ENCODE measurements around the gene COPG2.

Gene COPG2

GRCh38 chr7:130473876-130474275 lies 194.7 kb downstream of the COPG2 start:
- DNase-seq (ENCODE audit: low read depth): no peak

- DNase-seq (ENCODE audit: low read depth): no peak
Measured at GRCh38 chr7:130473289-130473688, 195.3 kb downstream of the COPG2 start.

DNA sequence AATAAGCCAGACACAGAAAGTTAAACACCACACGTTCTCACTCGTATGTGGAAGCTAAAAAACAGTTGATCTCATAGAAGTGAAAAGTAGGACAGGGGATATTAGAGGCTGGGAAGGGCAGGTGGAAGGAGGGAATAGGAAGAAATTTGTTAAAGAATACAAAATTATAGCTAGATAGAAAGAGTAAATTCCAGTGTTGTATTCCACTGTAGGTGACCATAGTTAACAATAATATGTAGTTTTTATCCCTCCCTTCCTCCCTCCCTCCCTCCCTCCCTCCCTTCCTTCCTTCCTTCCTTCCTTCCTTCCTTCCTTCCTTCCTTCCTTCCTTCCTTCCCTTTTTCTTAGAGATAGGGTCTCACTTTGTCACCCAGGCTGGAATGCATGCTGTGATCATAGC lies 196.6 kb downstream of the COPG2 start:
- DNase-seq (ENCODE audit: low read depth): no peak

GRCh38 chr7:130468612-130469011 lies 199.9 kb downstream of the COPG2 start:
- DNase-seq (ENCODE audit: low read depth): no peak

GRCh38 chr7:130463553-130464434 lies 204.8 kb downstream of the COPG2 start:
- DNase-seq (ENCODE audit: low read depth): no peak

DNA sequence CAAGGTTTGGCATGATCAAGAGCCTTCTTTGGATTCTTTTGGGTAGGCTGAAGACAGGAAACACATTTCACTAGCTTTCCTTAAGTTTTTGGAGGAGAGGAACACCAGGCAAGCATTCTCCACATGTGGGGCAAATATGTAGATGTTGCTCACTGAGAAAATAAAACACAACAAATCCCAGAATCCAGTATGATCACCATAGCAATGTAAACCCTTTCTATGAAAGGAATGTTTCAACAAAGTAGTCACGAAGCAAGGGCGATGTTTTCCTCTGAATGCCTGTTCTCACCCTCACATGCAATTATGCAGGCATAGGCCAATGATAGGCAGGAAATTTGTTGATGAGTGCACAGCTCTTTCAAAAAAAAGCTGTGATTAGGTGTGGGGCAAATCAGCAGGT lies 207.3 kb downstream of the COPG2 start:
- DNase-seq (ENCODE audit: low read depth): no peak

- DNase-seq (ENCODE audit: low read depth): no peak
Measured at GRCh38 chr7:130458257-130458656, 210.3 kb downstream of the COPG2 start.

Measured in stimulated activated CD8-positive, alpha-beta memory T cell treated with anti-CD3 and anti-CD28 coated beads, Interleukin-15, amount 100 ng/mL, for 1 hour (primary cell).